ENCODE measurements around the gene LIPC. TPM values are rescaled to one million over a fixed set of nuclear protein-coding genes. Genes with fewer than 3 reads are reported as not detected.

The LIPC gene
- total RNA-seq, 2 donors from 2014 or later: 0.50 to 0.68 TPM

DNA sequence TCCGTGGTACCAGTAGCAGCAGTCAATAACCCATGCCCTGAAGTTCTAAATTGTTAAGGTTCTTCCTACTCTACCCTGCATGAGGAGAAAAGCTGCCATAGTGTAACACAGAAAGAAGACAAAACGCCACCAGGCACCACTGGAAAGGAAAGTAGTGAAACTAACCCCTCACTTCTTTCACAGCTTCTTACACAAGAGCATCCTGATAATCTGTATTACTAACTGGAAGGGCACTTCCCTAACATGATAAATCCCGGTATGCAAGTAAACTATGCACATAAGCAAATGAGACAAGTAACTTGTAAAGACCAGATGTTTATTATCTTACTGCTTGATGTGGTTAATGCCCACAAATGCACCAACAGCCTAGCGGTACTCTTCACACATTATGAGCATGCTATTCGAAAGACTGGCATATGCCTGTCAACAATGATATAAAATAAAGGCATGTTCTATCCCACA lies 176.4 kb downstream of the LIPC start:
- intact Hi-C loops (cut with DNase I): no loop called here
- ATAC-seq: peak in 1 of 2 donors; percentile 58
- no peak for DNase-seq

DNA sequence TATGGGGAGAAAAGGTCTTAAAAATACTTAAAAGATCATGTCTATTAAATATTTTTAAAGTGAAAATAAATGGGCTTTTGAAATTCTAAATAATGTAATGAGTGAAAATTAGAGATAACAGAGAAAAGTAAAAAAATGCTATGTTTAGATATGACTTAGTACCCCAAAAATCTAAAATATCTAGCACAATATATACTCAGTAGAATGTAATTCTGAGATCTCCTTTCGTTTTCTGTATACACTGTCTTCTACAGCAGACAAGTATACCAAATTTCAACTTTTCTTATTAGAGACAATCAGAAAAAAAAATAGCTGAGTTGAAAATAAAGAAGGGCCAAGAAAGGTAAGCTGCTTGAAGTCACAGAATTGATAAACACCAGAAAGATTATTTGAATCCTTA lies 176.9 kb downstream of the LIPC start:
- ATAC-seq (no peak), DNase-seq (no peak)
- intact Hi-C loops (cut with DNase I): no loop called here

DNA sequence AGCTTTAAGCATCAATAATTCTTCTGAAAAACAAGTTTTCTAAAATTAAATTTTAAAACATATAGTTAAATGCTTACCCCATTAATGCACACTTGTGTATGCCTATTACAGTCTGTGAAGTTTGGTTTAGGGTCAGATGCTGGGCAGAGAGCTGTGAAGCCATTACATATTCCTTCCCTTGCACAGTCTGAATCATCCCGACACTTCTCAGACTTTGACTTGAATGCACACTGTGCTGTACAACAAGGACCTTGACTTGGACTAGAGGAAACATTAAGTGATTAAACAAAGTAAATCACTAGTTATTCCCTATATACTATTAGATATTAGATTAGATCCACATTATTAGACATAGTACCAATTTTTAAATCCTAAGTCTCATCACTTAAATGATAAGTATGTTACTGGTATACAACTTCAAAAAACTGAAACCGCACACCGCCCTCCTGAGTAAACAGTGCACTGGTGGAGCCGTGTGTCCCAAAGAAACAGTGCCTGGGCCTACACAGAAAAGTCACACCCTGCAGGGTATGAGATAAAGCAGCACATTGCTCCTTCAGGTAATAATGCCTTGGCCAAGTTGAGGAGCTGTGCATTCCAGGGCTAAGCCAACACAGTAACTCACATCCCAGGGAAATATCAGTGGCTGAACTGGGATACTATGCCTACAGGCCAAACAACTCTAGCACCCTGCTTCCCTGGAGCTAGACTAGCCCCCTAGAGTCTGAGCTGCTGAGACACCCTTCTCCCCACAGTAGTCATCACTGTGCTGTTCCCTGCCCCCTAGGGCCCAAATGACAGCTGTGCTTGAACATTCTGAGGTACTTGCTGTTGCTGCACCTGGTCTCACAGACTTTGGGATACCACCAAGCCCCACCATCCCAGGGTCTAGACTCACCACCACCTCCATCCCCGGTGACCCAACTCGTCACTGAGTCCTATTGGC lies 180.2 kb downstream of the LIPC start:
- DNase-seq (no peak), ATAC-seq (no peak)
- intact Hi-C loops (cut with DNase I): no loop called here

DNA sequence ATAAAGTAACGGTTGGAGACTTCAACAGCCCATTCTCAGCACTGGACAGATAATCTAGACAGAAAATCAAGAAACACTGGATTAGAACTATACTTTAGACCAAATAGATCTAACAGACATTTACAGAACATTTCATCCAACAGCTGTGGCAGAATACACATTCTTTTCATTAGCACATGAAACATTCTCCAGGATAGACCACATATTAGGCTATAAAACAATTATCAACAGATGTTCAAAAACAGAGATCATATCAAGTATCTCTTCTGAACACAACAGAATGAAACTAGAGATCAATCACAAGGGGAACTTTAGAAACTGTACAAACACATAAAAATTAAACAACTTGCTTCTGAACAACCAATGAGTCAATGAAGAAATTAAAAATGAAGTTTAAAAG lies 184.4 kb downstream of the LIPC start:
- no peak for ATAC-seq
- intact Hi-C loops (cut with DNase I): no loop called here
- DNase-seq: no peak
